ENCODE measurements around the gene PPP1R3F.
"Not testable (repeated sequence)": the region's sequence is repeated elsewhere in the genome, so short reads cannot be mapped to it uniquely, and the experiment has no call there.

PPP1R3F gene

GRCh38 chrX:49322266-49322665 lies 52.7 kb downstream of the PPP1R3F start:
- DNase-seq: not testable (repeated sequence)

- DNase-seq: not testable (repeated sequence)
Measured at GRCh38 chrX:49323735-49324134, 54.1 kb downstream of the PPP1R3F start.

GRCh38 chrX:49330421-49330820 lies 60.8 kb downstream of the PPP1R3F start:
- DNase-seq: not testable (repeated sequence)

GRCh38 chrX:49331282-49331681 lies 61.7 kb downstream of the PPP1R3F start, which contains the start of gene GAGE13:
Gene GAGE13 (plus strand): TSS chrX:49331582. CDS start chrX:49332738, 1,156 bp downstream.
- not testable (repeated sequence) for DNase-seq

GRCh38 chrX:49331841-49332240 lies 62.2 kb downstream of the PPP1R3F start:
- DNase-seq: not testable (repeated sequence)

Measured in left hindlimb (tissue), 1 donor.